Gastrocnemius medialis (tissue), 4 donors: Measurements from ENCODE around the gene STARD7. TPM values are rescaled to one million over a fixed set of nuclear protein-coding genes. Genes with fewer than 3 reads are reported as not detected.

Experiments
- ATAC-seq, 2 donors: fragments of 150-250 bp; one replicate each; pipeline ENCODE4 v1.9.1; 2016
- DNase-seq, 2 donors: peaks; one replicate each; pipeline ENCODE4 v3.0.0-alpha.2; 2019
- H3K27ac ChIP-seq, 4 donors: fragments of 200-600 bp; sonication (generic); 1 replicate in 1 of 4; 2 replicates in 3 of 4; pipeline ENCODE4 v1.5.1; 2016 to 2018; ENCODE audit warnings: mild to moderate bottlenecking in 2 of 4, moderate library complexity in 1 of 4
- H3K27me3 ChIP-seq, 3 donors: fragments of 200-600 bp; sonication (generic) in 2 of 3; 1 replicate in 1 of 3; 2 replicates in 2 of 3; pipeline versions ENCODE4 v1.5.1 to v1.6.0; 2016 to 2019; ENCODE audit warnings: mild to moderate bottlenecking in 1 of 3, moderate library complexity in 1 of 3
- H3K36me3 ChIP-seq, 2 donors: fragments of 200-600 bp; sonication (generic) in 1 of 2; one replicate each; pipeline ENCODE4 v1.5.1; 2017 to 2018
- H3K4me1 ChIP-seq, 2 donors: fragments of 200-600 bp; sonication (generic) in 1 of 2; one replicate each; pipeline ENCODE4 v1.5.1; 2016 to 2017; ENCODE audit warnings: mild to moderate bottlenecking in 2 of 2
- H3K4me3 ChIP-seq, 4 donors: fragments of 200-600 bp; sonication (generic) in 3 of 4; 1 replicate in 1 of 4; 2 replicates in 3 of 4; pipeline ENCODE4 v1.5.1; 2016 to 2019; ENCODE audit warnings: mild to moderate bottlenecking in 2 of 4
- H3K9me3 ChIP-seq, 3 donors: fragments of 200-600 bp; sonication (generic) in 2 of 3; 1 replicate in 1 of 3; 2 replicates in 2 of 3; pipeline ENCODE4 v1.5.1; 2016 to 2019
- POLR2A ChIP-seq, 2 donors: fragments of 450-650 bp; IDR thresholded peaks; one replicate each; pipeline ENCODE4 v1.6.1; 2017; ENCODE audit warnings: antibody characterized with exemption in 2 of 2, mild to moderate bottlenecking in 2 of 2, moderate library complexity in 2 of 2
- in situ Hi-C, 4 donors: fragments of 200-750 bp; cut with MboI; loops; one replicate each; pipeline versions ENCODE4 v1.15.0 to v1.8.0; 2017; ENCODE audit warnings: low sequenced_read_pairs in 4 of 4
- intact Hi-C: fragments of 100-400 bp; cut with DNase I; formaldehyde crosslinking; loops from one replicate; pipeline ENCODE4 v1.15.1; 2023; ENCODE audit warnings: low total_unique reads
- total RNA-seq, 4 donors: library from RNA; depleted of rRNA; stranded (reverse); fragments of >200 nt; gene quantifications; one replicate each; pipeline versions ENCODE4 v1.1.0 to v1.2.3, GENCODE V29; 2016
- TF ChIP-seq, protein P1 (sequence below), 5 experiments: fragments of 450-650 bp in 3 of 5; fragments of 200-600 bp in 2 of 5; sonication (generic) in 2 of 5; IDR thresholded peaks in 4 of 5; conservative IDR thresholded peaks in 1 of 5; 1 replicate in 4 of 5; 2 replicates in 1 of 5; pipeline ENCODE4 v1.5.1; 2016 to 2019; ENCODE audit warnings: antibody characterized with exemption in 5 of 5, mild to moderate bottlenecking in 3 of 5, moderate library complexity in 3 of 5

Gene STARD7
- total RNA-seq, 4 donors from 2014 or later, result 237 to 512 (median 313) TPM

DNA sequence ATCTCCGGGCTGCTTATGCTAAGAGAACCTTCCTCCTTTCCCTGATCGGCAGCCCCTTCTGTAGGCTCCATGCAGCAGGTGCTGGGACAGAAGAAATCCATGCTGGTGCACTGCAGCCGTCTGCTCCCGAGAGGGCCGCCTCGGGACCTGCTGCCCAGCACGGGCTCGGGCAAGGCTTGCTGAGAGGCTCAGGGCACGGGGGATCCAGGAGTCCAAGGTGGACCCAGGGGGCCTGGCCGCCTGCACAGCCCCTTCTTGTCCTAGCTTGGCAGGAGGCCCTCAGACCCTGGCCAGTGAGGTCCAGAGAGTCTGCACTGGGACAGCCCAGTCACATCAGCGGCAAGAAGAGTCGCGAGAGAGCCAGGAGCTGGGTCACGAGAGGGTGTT lies 50.1 kb downstream of the STARD7 start:
- DNase-seq (no peak), ATAC-seq (no peak)
- peaks cover 0 to 4% (median 0%) of the 10 kb centered on the region in 3 donors for H3K27me3 ChIP-seq
- H3K36me3 ChIP-seq, result no peaks in the 10 kb centered on the region
- H3K4me3 ChIP-seq, result no peak overlapping the region
- intact Hi-C loops (no loop called here), in situ Hi-C loops (no loop called here)
- H3K4me1 ChIP-seq, result no peaks in the 10 kb centered on the region
- H3K9me3 ChIP-seq, result no peaks in the 10 kb centered on the region
- no peak overlapping the region for H3K27ac ChIP-seq
- TF ChIP-seq, protein P1, sequence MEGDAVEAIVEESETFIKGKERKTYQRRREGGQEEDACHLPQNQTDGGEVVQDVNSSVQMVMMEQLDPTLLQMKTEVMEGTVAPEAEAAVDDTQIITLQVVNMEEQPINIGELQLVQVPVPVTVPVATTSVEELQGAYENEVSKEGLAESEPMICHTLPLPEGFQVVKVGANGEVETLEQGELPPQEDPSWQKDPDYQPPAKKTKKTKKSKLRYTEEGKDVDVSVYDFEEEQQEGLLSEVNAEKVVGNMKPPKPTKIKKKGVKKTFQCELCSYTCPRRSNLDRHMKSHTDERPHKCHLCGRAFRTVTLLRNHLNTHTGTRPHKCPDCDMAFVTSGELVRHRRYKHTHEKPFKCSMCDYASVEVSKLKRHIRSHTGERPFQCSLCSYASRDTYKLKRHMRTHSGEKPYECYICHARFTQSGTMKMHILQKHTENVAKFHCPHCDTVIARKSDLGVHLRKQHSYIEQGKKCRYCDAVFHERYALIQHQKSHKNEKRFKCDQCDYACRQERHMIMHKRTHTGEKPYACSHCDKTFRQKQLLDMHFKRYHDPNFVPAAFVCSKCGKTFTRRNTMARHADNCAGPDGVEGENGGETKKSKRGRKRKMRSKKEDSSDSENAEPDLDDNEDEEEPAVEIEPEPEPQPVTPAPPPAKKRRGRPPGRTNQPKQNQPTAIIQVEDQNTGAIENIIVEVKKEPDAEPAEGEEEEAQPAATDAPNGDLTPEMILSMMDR (IDR thresholded peaks at IDR 0.05 in 4 of 5, conservative IDR thresholded peaks at IDR 0.05 in 1 of 5), result no peak
- no peak for TF ChIP-seq POLR2A (IDR thresholded peaks at IDR 0.05)

DNA sequence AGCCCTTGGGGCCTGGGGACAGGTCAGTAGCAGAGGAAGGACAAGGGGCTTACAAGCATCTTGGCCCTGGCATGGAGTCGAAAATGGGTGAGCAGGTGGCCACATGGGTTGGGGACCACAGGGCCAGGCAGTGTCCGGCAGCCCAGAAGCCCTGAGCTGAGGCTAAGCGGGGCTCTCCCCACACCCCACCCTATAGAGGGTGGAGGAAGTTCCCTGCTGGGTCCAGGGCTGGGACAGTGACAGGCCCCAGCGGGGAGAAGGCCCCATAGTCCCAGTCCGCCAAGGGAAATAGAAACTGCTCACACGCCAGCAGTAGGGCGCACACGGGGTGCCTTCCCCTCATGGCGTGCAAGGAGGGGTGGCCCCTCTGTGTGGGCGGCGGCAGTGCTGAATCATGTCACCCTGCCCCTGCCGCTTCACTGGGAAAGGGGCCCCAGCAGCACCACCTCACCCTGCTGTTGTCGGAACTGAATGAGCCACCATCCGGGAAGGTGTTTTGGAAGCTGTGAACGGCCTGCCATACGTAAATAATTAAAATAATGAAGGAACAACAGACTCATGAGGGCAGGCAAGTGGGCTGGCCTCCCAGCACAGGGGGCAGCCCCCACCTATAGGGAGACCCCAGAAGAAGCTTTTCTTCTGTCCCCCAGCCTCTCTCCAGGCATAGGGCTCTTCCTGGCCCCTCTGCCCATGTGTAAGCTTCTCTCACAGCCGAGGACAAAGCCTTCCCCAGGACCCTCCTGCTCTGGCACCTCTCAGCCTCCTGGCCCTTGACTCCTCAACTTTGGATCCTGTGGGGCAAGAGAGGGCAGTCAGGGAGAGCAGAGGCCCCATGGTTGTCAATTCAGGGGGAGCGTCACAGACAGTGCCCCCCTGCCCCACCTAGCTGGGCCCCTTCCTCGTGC lies 50.7 kb downstream of the STARD7 start:
- Histone ChIP-seq H3K27me3 (peaks cover 0 to 4% (median 0%) of the 10 kb centered on the region in 3 donors), H3K4me1 (no peaks in the 10 kb centered on the region), H3K9me3 (no peaks in the 10 kb centered on the region), H3K4me3 (no peak overlapping the region), H3K27ac (no peak overlapping the region), H3K36me3 (no peaks in the 10 kb centered on the region)
- no peak for TF ChIP-seq POLR2A (IDR thresholded peaks at IDR 0.05)
- TF ChIP-seq, protein P1 (IDR thresholded peaks at IDR 0.05 in 4 of 5, conservative IDR thresholded peaks at IDR 0.05 in 1 of 5), result no peak
- DNase-seq (no peak), ATAC-seq (no peak)
- in situ Hi-C loops (no loop called here), intact Hi-C loops (no loop called here)

DNA sequence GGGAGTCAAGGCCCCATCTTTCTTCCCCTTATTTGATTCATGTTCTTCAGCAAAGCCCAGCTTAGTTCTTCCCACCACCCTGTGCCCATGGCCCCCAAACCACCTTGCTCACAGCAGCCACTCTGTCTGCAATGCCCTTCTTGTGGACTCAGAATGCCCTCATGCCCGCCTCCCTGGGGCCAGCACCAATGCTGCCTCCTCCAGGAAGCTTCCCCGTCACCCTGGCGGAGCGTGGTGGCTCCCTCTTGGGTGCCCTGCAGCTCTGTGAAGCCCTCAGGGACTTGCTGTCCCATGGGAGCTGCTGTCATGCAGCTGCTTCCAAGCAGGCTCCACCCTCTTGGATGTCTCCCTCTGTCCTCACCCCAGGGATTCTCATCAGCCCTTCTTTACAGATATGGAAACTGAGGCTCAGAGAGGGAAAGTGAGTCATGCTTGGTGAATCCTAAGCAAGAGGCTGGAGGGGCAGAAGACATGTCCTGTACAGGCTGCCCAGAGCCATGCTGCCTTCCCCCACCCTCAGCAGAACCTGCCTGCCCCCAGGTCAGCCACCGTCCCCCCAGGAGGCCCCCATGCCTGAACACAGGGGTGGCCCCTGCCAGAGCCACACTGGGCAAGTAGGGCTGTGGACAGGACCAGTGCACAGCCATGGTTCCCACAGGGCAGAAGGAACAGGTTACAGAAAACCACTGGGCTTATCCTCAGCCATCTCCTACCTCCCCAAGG lies 51.5 kb downstream of the STARD7 start:
- H3K27ac ChIP-seq, result no peak overlapping the region
- no peak for ATAC-seq
- in situ Hi-C loops, result no loop called here

DNA sequence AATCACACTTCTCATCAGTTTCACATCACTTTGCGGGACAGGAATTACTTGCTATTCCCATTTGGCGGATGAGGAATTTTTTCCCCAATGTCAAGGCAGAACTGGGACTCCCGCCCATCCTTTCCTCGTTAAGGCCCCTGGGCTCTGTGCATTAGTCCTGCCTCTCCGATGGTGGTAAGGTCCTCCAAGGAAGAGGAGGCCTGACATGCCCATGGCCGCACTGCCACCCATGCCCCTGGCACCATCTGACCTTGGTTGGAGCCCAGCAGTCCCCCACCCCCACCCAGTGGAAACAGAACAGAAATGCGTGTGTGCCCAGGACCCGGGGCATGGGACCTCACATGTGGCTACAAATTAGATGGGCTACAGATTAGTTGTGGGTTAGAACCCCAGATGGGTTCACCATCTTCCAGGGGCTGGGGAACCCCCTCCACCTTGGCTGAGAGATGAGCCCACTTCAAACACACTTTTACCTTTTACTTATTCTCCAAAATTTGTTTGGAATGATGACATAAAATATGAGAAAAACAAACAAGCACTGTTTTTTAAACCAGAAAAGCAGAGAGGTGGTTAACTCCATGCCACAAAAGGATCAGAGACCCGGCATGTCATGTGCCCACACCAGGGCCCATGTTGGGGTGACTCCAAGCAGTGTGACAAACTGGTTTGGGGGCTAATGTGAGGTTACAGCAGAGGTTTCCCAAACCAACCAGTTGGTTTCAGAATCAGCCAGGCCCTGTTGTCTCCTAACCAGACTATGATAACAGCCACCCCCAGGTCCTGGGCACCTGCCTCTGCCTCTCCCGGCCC lies 52.4 kb downstream of the STARD7 start:
- no peak for ATAC-seq
- Histone ChIP-seq H3K27ac (no peak overlapping the region), H3K36me3 (no peaks in the 10 kb centered on the region), H3K4me3 (no peak overlapping the region), H3K27me3 (peaks cover 0 to 4% (median 0%) of the 10 kb centered on the region in 3 donors), H3K4me1 (no peaks in the 10 kb centered on the region), H3K9me3 (no peaks in the 10 kb centered on the region)
- no peak for DNase-seq
- in situ Hi-C loops (no loop called here), intact Hi-C loops (no loop called here)
- TF ChIP-seq, protein P1 (IDR thresholded peaks at IDR 0.05 in 4 of 5, conservative IDR thresholded peaks at IDR 0.05 in 1 of 5), result no peak
- no peak for TF ChIP-seq POLR2A (IDR thresholded peaks at IDR 0.05)

More for the DNA sequence above, 51.5 kb downstream of the STARD7 start:
- Histone ChIP-seq H3K4me1 (no peaks in the 10 kb centered on the region), H3K27me3 (peaks cover 0 to 4% (median 0%) of the 10 kb centered on the region in 3 donors), H3K9me3 (no peaks in the 10 kb centered on the region), H3K4me3 (no peak overlapping the region), H3K36me3 (no peaks in the 10 kb centered on the region)
- DNase-seq, result no peak
- TF ChIP-seq, protein P1 (IDR thresholded peaks at IDR 0.05 in 4 of 5, conservative IDR thresholded peaks at IDR 0.05 in 1 of 5), result no peak
- TF ChIP-seq POLR2A (IDR thresholded peaks at IDR 0.05), result no peak
- intact Hi-C loops, result no loop called here
